ENCODE data around the gene FBXL17. TPM values are rescaled to one million over a fixed set of nuclear protein-coding genes. Genes with fewer than 3 reads are reported as not detected.

The FBXL17 gene
- total RNA-seq, 2 donors from 2014 or later = 14.1 to 22.8 TPM

- TF ChIP-seq, protein P1, sequence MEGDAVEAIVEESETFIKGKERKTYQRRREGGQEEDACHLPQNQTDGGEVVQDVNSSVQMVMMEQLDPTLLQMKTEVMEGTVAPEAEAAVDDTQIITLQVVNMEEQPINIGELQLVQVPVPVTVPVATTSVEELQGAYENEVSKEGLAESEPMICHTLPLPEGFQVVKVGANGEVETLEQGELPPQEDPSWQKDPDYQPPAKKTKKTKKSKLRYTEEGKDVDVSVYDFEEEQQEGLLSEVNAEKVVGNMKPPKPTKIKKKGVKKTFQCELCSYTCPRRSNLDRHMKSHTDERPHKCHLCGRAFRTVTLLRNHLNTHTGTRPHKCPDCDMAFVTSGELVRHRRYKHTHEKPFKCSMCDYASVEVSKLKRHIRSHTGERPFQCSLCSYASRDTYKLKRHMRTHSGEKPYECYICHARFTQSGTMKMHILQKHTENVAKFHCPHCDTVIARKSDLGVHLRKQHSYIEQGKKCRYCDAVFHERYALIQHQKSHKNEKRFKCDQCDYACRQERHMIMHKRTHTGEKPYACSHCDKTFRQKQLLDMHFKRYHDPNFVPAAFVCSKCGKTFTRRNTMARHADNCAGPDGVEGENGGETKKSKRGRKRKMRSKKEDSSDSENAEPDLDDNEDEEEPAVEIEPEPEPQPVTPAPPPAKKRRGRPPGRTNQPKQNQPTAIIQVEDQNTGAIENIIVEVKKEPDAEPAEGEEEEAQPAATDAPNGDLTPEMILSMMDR (IDR thresholded peaks at IDR 0.05) = no peak
- intact Hi-C loops (cut with DNase I) = no loop called here
These were observed 256.0 kb downstream of the FBXL17 start for GRCh38 chr5:108125771-108126511.

GRCh38 chr5:108124596-108124995, 257.3 kb downstream of the FBXL17 start:
- no peak for DNase-seq
- Histone ChIP-seq H3K36me3 (no peaks in the 10 kb centered on the region), H3K27me3 (no peaks in the 10 kb centered on the region), H3K9ac (ENCODE audit: low read depth in 2 of 2, low read length in 2 of 2) (no peak overlapping the region), H3K9me3 (no peaks in the 10 kb centered on the region), H3K27ac (no peak overlapping the region), H3K4me3 (no peak overlapping the region), H3K4me1 (no peaks in the 10 kb centered on the region)
- intact Hi-C loops (cut with DNase I) = no loop called here
- TF ChIP-seq, protein P1 (IDR thresholded peaks at IDR 0.05) = no peak

More at GRCh38 chr5:108125771-108126511, 256.0 kb downstream of the FBXL17 start:
- Histone ChIP-seq H3K4me3 (no peak overlapping the region), H3K9ac (ENCODE audit: low read depth in 2 of 2, low read length in 2 of 2) (no peak overlapping the region), H3K4me1 (no peaks in the 10 kb centered on the region), H3K27me3 (no peaks in the 10 kb centered on the region), H3K9me3 (no peaks in the 10 kb centered on the region), H3K36me3 (no peaks in the 10 kb centered on the region), H3K27ac (no peak overlapping the region)
- DNase-seq = no peak

DNA sequence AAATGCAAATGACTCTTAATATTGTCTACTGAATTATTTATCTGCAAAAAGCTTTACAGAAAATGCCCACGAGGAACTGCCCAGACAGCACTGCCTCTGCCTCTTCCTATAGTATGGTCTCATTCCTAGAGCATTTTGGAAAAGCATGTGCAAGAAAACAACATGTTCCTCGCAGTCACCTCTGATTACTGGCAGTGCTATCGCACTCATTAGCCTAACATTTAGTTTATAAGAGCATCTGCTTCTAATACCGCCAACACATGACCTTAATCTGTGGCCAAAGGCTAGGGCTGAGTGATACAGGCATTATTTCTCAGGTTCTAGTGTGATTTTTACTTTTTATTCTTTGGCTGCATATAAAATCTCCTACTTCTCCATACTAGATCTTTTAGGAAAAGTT, 259.2 kb downstream of the FBXL17 start:
- Histone ChIP-seq H3K36me3 (no peaks in the 10 kb centered on the region), H3K9me3 (no peaks in the 10 kb centered on the region), H3K9ac (ENCODE audit: low read depth in 2 of 2, low read length in 2 of 2) (no peak overlapping the region), H3K27me3 (no peaks in the 10 kb centered on the region), H3K27ac (no peak overlapping the region), H3K4me3 (no peak overlapping the region), H3K4me1 (no peaks in the 10 kb centered on the region)
- no peak for DNase-seq
- intact Hi-C loops (cut with DNase I) = no loop called here
- TF ChIP-seq, protein P1 (IDR thresholded peaks at IDR 0.05) = no peak

- Histone ChIP-seq H3K27ac (no peak overlapping the region), H3K27me3 (no peaks in the 10 kb centered on the region), H3K9me3 (no peaks in the 10 kb centered on the region), H3K9ac (ENCODE audit: low read depth in 2 of 2, low read length in 2 of 2) (no peak overlapping the region), H3K4me1 (no peaks in the 10 kb centered on the region), H3K4me3 (no peak overlapping the region), H3K36me3 (no peaks in the 10 kb centered on the region)
- TF ChIP-seq, protein P1 (IDR thresholded peaks at IDR 0.05) = no peak
- DNase-seq = no peak
- intact Hi-C loops (cut with DNase I) = no loop called here
These were observed 262.9 kb downstream of the FBXL17 start for GRCh38 chr5:108118813-108119514.

DNA sequence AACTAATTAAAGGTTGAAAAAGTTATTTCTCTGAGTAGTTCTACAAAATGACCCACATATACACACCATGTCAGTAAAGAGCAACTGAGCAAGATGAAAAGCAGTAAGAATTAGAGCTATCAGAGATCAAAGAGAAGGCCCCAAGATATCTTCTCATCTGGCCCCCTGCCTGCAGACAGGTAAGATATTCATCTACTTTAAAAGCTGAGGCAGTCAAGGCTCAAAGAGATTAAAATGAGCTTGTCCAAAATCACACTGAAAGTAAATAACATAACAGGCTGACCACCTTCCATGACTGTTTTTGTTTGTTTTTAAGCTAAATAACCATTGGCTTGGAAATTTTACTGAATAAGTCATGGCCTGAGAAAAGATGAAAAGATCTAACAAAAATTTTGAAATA, 266.2 kb downstream of the FBXL17 start:
- Histone ChIP-seq H3K36me3 (no peaks in the 10 kb centered on the region), H3K9me3 (no peaks in the 10 kb centered on the region), H3K27me3 (no peaks in the 10 kb centered on the region), H3K27ac (no peak overlapping the region), H3K4me3 (no peak overlapping the region), H3K9ac (ENCODE audit: low read depth in 2 of 2, low read length in 2 of 2) (no peak overlapping the region), H3K4me1 (no peaks in the 10 kb centered on the region)
- no peak for DNase-seq
- intact Hi-C loops (cut with DNase I) = no loop called here
- TF ChIP-seq, protein P1 (IDR thresholded peaks at IDR 0.05) = no peak
